GM23338 (cell line): ENCODE results near the gene TSPEAR. TPM values are rescaled to one million over a fixed set of nuclear protein-coding genes. Genes with fewer than 3 reads are reported as not detected.

ENCODE experiments used
- ATAC-seq: fragments of 200-7000 bp; cut with Tn5 transposase; 3 replicates; pipeline ENCODE4 v1.9.1; 2020
- DNase-seq: peaks from one replicate; pipeline ENCODE4 v3.0.0-alpha.2; 2015; ENCODE audit warnings: low spot score
- H2AFZ ChIP-seq: fragments of 200-600 bp; sonication (generic); 2 replicates; pipeline ENCODE4 v1.8.0; 2016; ENCODE audit warnings: antibody characterized with exemption, mild to moderate bottlenecking, moderate library complexity
- H3F3A ChIP-seq: fragments of 200-600 bp; sonication (generic); replicated peaks from 2 replicates; pipeline ENCODE4 v1.8.0; 2017; ENCODE audit warnings: antibody characterized with exemption, mixed run types, low read depth
- H3K27ac ChIP-seq: fragments of 200-600 bp; sonication (generic); 2 replicates; pipeline ENCODE4 v1.6.1; 2016; ENCODE audit warnings: low read depth
- H3K27me3 ChIP-seq: fragments of 200-600 bp; sonication (generic); 2 replicates; pipeline ENCODE4 v1.8.0; 2016; ENCODE audit warnings: mild to moderate bottlenecking, mixed run types, moderate library complexity; ENCODE audit not compliant: insufficient read depth
- H3K36me3 ChIP-seq: fragments of 200-600 bp; sonication (generic); 2 replicates; pipeline ENCODE4 v1.8.0; 2016; ENCODE audit warnings: mild to moderate bottlenecking; ENCODE audit not compliant: insufficient read depth
- H3K4me1 ChIP-seq: fragments of 200-600 bp; sonication (generic); 2 replicates; pipeline ENCODE4 v1.8.0; 2016; ENCODE audit warnings: mild to moderate bottlenecking, moderate library complexity; ENCODE audit not compliant: insufficient read depth
- H3K4me2 ChIP-seq: fragments of 200-600 bp; sonication (generic); 2 replicates; pipeline ENCODE4 v1.7.1; 2017; ENCODE audit warnings: mixed run types
- H3K4me3 ChIP-seq: fragments of 200-600 bp; sonication (generic); 2 replicates; pipeline ENCODE4 v1.6.1; 2016; ENCODE audit warnings: mixed run types
- H3K79me2 ChIP-seq: fragments of 200-600 bp; sonication (generic); replicated peaks from 2 replicates; pipeline ENCODE4 v1.8.0; 2017; ENCODE audit warnings: mild to moderate bottlenecking; ENCODE audit not compliant: insufficient read depth
- H3K9me2 ChIP-seq: fragments of 200-600 bp; sonication (generic); 2 replicates; pipeline ENCODE4 v1.8.0; 2017; ENCODE audit not compliant: insufficient read depth
- H4K20me1 ChIP-seq: fragments of 200-600 bp; sonication (generic); replicated peaks from 2 replicates; pipeline ENCODE4 v1.8.0; 2017; ENCODE audit warnings: mild to moderate bottlenecking; ENCODE audit not compliant: insufficient read depth
- H3K27ac Mint-ChIP-seq: 2 replicates; pipeline ENCODE4 v1.8.0; 2020; ENCODE audit warnings: inconsistent platforms, mild to moderate bottlenecking, moderate library complexity, mixed read lengths
- H3K27me3 Mint-ChIP-seq: 3 replicates; pipeline ENCODE4 v1.8.0; 2022; ENCODE audit warnings: low read depth, mild to moderate bottlenecking, moderate library complexity, mixed read lengths, inconsistent platforms; ENCODE audit not compliant: insufficient read depth, poor library complexity
- H3K36me3 Mint-ChIP-seq: 3 replicates; pipeline ENCODE4 v1.8.0; 2021; ENCODE audit warnings: low read depth, mild to moderate bottlenecking, inconsistent platforms, moderate library complexity, mixed read lengths
- H3K4me1 Mint-ChIP-seq: 3 replicates; pipeline ENCODE4 v1.8.0; 2020; ENCODE audit warnings: mild to moderate bottlenecking, inconsistent platforms, mixed read lengths
- H3K4me3 Mint-ChIP-seq: 3 replicates; pipeline ENCODE4 v1.8.0; 2021; ENCODE audit warnings: moderate library complexity, mild to moderate bottlenecking, inconsistent platforms, mixed read lengths
- H3K9me3 Mint-ChIP-seq: 3 replicates; pipeline ENCODE4 v1.8.0; 2020; ENCODE audit warnings: moderate library complexity, mild to moderate bottlenecking, inconsistent platforms, mixed read lengths
- CREB1 ChIP-seq: fragments of 250-450 bp; sonication (Bioruptor Pico); IDR thresholded peaks from 2 replicates; pipeline ENCODE4 v1.5.0; 2020; ENCODE audit warnings: low read depth, mild to moderate bottlenecking, moderate library complexity
- EZH2 ChIP-seq: fragments of 200-600 bp; sonication (generic); IDR thresholded peaks from one replicate; pipeline ENCODE4 v1.8.0; 2017; ENCODE audit warnings: antibody characterized with exemption, mild to moderate bottlenecking, low read depth; ENCODE audit not compliant: unreplicated experiment
- EZH2phosphoT487 ChIP-seq: fragments of 200-600 bp; sonication (generic); IDR thresholded peaks from one replicate; pipeline ENCODE4 v1.8.1; 2018; ENCODE audit warnings: antibody characterized with exemption; ENCODE audit not compliant: unreplicated experiment
- JUNB ChIP-seq: IDR thresholded peaks from one replicate; pipeline ENCODE4 v1.6.1; 2016; ENCODE audit warnings: antibody characterized with exemption; ENCODE audit not compliant: unreplicated experiment
- NANOG ChIP-seq: IDR thresholded peaks from 2 replicates; pipeline ENCODE4 v1.6.1; 2016; ENCODE audit warnings: antibody characterized with exemption, borderline replicate concordance
- POLR2AphosphoS5 ChIP-seq: IDR thresholded peaks from 2 replicates; pipeline ENCODE4 v1.6.1; 2016; ENCODE audit warnings: antibody characterized with exemption, low read depth
- STAT1 ChIP-seq: IDR thresholded peaks from one replicate; pipeline ENCODE4 v1.6.1; 2016; ENCODE audit warnings: antibody characterized with exemption; ENCODE audit not compliant: unreplicated experiment
- ZNF114 ChIP-seq: fragments of 250-450 bp; sonication (Bioruptor Pico); IDR thresholded peaks from 2 replicates; pipeline ENCODE4 v1.5.0; 2020; ENCODE audit warnings: mild to moderate bottlenecking, moderate library complexity
- ZNF331 ChIP-seq: fragments of 250-450 bp; sonication (Bioruptor Pico); IDR thresholded peaks from 2 replicates; pipeline ENCODE4 v1.5.0; 2020; ENCODE audit warnings: low read depth, mild to moderate bottlenecking, moderate library complexity
- polyA plus RNA-seq: library from polyadenylated mRNA; unstranded; fragments of >200 nt; fragmentation: Nextera tagmentation; extraction: Ambion mirVana; gene quantifications from 2 replicates; pipeline ENCODE4 v1.2.1, GENCODE V29; 2016
- total RNA-seq: library from RNA; depleted of rRNA; stranded (reverse); fragments of >200 nt; shearing (Covaris generic); gene quantifications from 2 replicates; pipeline ENCODE4 v1.2.3, GENCODE V29; 2014
- TF ChIP-seq, protein P1 (sequence below), 2 experiments: fragments of 200-600 bp in 1 of 2; sonication (generic) in 1 of 2; conservative IDR thresholded peaks; 2 replicates each; pipeline versions ENCODE4 v1.5.1 to v1.6.1; 2016 to 2017; ENCODE audit warnings: antibody characterized with exemption in 2 of 2, low read depth in 2 of 2, mild to moderate bottlenecking in 2 of 2, moderate library complexity in 1 of 2
- TF ChIP-seq, protein P2 (sequence below): IDR thresholded peaks from 2 replicates; pipeline ENCODE4 v1.6.1; 2016; ENCODE audit warnings: antibody characterized with exemption
- TF ChIP-seq, protein P3 (sequence below): IDR thresholded peaks from one replicate; pipeline ENCODE4 v1.6.1; 2018; ENCODE audit warnings: antibody characterized with exemption; ENCODE audit not compliant: unreplicated experiment
- TF ChIP-seq, protein P4 (sequence below): fragments of 250-450 bp; sonication (Bioruptor Pico); IDR thresholded peaks from 2 replicates; pipeline ENCODE4 v1.5.0; 2020; ENCODE audit warnings: mild to moderate bottlenecking, moderate library complexity

TSPEAR gene
- total and polyA plus RNA-seq, 2 experiments from 2014 or later = 0.35 to 0.92 TPM

DNA sequence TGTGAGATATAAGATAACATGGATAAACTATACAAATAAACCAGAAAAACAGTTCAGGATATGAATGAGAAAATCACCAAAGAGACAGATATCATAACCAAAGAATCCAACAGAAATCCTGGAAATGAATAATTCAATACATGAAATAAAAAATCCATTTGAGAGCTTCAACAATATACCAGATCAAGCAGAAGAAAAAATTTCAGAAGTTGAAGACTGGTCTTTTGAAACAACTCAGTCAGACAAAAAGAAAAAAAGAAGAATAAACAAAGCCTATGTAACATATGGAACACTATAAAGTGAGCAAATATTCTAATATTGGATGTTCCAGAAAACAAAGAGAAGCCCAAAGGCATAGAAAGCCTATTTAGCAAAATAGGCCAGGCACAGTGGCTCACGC, 39.5 kb downstream of the TSPEAR start:
- peaks cover 52% of the 10 kb centered on the region for H3K9me3 Mint-ChIP-seq
- Histone ChIP-seq H3F3A (no peaks in the 10 kb centered on the region), H4K20me1 (no peaks in the 10 kb centered on the region)

More for the DNA sequence above, 39.5 kb downstream of the TSPEAR start:
- H2AFZ ChIP-seq = no peak overlapping the region
- peaks cover under 1% of the 10 kb centered on the region for H3K27me3 Mint-ChIP-seq
- H3K27ac Mint-ChIP-seq = no peak overlapping the region
- H3K36me3 Mint-ChIP-seq = peaks cover 12% of the 10 kb centered on the region
- TF ChIP-seq NANOG (no peak), ZNF114 (CRISPR knock-in tag) (no peak), ZNF331 (CRISPR knock-in tag) (no peak), EZH2 (no peak), STAT1 (no peak), JUNB (no peak), EZH2phosphoT487 (no peak), CREB1 (CRISPR knock-in tag) (no peak), POLR2AphosphoS5 (no peak)
- TF ChIP-seq, protein P1, sequence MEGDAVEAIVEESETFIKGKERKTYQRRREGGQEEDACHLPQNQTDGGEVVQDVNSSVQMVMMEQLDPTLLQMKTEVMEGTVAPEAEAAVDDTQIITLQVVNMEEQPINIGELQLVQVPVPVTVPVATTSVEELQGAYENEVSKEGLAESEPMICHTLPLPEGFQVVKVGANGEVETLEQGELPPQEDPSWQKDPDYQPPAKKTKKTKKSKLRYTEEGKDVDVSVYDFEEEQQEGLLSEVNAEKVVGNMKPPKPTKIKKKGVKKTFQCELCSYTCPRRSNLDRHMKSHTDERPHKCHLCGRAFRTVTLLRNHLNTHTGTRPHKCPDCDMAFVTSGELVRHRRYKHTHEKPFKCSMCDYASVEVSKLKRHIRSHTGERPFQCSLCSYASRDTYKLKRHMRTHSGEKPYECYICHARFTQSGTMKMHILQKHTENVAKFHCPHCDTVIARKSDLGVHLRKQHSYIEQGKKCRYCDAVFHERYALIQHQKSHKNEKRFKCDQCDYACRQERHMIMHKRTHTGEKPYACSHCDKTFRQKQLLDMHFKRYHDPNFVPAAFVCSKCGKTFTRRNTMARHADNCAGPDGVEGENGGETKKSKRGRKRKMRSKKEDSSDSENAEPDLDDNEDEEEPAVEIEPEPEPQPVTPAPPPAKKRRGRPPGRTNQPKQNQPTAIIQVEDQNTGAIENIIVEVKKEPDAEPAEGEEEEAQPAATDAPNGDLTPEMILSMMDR (conservative IDR thresholded peaks at IDR 0.05; ENCODE audit: low read depth in 2 of 2) = no peak
- TF ChIP-seq, protein P2, sequence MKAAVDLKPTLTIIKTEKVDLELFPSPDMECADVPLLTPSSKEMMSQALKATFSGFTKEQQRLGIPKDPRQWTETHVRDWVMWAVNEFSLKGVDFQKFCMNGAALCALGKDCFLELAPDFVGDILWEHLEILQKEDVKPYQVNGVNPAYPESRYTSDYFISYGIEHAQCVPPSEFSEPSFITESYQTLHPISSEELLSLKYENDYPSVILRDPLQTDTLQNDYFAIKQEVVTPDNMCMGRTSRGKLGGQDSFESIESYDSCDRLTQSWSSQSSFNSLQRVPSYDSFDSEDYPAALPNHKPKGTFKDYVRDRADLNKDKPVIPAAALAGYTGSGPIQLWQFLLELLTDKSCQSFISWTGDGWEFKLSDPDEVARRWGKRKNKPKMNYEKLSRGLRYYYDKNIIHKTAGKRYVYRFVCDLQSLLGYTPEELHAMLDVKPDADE = no peak
- TF ChIP-seq, protein P3, sequence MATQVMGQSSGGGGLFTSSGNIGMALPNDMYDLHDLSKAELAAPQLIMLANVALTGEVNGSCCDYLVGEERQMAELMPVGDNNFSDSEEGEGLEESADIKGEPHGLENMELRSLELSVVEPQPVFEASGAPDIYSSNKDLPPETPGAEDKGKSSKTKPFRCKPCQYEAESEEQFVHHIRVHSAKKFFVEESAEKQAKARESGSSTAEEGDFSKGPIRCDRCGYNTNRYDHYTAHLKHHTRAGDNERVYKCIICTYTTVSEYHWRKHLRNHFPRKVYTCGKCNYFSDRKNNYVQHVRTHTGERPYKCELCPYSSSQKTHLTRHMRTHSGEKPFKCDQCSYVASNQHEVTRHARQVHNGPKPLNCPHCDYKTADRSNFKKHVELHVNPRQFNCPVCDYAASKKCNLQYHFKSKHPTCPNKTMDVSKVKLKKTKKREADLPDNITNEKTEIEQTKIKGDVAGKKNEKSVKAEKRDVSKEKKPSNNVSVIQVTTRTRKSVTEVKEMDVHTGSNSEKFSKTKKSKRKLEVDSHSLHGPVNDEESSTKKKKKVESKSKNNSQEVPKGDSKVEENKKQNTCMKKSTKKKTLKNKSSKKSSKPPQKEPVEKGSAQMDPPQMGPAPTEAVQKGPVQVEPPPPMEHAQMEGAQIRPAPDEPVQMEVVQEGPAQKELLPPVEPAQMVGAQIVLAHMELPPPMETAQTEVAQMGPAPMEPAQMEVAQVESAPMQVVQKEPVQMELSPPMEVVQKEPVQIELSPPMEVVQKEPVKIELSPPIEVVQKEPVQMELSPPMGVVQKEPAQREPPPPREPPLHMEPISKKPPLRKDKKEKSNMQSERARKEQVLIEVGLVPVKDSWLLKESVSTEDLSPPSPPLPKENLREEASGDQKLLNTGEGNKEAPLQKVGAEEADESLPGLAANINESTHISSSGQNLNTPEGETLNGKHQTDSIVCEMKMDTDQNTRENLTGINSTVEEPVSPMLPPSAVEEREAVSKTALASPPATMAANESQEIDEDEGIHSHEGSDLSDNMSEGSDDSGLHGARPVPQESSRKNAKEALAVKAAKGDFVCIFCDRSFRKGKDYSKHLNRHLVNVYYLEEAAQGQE = no peak
- TF ChIP-seq, protein P4, sequence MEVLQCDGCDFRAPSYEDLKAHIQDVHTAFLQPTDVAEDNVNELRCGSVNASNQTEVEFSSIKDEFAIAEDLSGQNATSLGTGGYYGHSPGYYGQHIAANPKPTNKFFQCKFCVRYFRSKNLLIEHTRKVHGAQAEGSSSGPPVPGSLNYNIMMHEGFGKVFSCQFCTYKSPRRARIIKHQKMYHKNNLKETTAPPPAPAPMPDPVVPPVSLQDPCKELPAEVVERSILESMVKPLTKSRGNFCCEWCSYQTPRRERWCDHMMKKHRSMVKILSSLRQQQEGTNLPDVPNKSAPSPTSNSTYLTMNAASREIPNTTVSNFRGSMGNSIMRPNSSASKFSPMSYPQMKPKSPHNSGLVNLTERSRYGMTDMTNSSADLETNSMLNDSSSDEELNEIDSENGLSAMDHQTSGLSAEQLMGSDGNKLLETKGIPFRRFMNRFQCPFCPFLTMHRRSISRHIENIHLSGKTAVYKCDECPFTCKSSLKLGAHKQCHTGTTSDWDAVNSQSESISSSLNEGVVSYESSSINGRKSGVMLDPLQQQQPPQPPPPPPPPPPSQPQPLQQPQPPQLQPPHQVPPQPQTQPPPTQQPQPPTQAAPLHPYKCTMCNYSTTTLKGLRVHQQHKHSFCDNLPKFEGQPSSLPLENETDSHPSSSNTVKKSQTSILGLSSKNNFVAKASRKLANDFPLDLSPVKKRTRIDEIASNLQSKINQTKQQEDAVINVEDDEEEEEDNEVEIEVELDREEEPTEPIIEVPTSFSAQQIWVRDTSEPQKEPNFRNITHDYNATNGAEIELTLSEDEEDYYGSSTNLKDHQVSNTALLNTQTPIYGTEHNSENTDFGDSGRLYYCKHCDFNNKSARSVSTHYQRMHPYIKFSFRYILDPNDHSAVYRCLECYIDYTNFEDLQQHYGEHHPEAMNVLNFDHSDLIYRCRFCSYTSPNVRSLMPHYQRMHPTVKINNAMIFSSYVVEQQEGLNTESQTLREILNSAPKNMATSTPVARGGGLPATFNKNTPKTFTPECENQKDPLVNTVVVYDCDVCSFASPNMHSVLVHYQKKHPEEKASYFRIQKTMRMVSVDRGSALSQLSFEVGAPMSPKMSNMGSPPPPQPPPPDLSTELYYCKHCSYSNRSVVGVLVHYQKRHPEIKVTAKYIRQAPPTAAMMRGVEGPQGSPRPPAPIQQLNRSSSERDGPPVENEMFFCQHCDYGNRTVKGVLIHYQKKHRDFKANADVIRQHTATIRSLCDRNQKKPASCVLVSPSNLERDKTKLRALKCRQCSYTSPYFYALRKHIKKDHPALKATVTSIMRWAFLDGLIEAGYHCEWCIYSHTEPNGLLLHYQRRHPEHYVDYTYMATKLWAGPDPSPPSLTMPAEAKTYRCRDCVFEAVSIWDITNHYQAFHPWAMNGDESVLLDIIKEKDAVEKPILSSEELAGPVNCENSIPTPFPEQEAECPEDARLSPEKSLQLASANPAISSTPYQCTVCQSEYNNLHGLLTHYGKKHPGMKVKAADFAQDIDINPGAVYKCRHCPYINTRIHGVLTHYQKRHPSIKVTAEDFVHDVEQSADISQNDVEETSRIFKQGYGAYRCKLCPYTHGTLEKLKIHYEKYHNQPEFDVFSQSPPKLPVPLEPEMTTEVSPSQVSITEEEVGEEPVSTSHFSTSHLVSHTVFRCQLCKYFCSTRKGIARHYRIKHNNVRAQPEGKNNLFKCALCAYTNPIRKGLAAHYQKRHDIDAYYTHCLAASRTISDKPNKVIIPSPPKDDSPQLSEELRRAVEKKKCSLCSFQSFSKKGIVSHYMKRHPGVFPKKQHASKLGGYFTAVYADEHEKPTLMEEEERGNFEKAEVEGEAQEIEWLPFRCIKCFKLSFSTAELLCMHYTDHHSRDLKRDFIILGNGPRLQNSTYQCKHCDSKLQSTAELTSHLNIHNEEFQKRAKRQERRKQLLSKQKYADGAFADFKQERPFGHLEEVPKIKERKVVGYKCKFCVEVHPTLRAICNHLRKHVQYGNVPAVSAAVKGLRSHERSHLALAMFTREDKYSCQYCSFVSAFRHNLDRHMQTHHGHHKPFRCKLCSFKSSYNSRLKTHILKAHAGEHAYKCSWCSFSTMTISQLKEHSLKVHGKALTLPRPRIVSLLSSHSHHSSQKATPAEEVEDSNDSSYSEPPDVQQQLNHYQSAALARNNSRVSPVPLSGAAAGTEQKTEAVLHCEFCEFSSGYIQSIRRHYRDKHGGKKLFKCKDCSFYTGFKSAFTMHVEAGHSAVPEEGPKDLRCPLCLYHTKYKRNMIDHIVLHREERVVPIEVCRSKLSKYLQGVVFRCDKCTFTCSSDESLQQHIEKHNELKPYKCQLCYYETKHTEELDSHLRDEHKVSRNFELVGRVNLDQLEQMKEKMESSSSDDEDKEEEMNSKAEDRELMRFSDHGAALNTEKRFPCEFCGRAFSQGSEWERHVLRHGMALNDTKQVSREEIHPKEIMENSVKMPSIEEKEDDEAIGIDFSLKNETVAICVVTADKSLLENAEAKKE (CRISPR knock-in tag) = no peak
- H3K36me3 ChIP-seq = no peaks in the 10 kb centered on the region
- H3K27ac ChIP-seq = no peak overlapping the region
- no peak for DNase-seq
- no peaks in the 10 kb centered on the region for H3K9me2 ChIP-seq
- no peaks in the 10 kb centered on the region for H3K4me1 Mint-ChIP-seq
- H3K4me3 Mint-ChIP-seq = no peak overlapping the region
- H3K79me2 ChIP-seq = no peaks in the 10 kb centered on the region
- H3K27me3 ChIP-seq = no peaks in the 10 kb centered on the region
- no peak overlapping the region for H3K4me3 ChIP-seq
- H3K4me1 ChIP-seq = no peaks in the 10 kb centered on the region
- H3K4me2 ChIP-seq = no peak overlapping the region
- ATAC-seq = no peak
